ENCODE results near the gene GPC6.

DNA sequence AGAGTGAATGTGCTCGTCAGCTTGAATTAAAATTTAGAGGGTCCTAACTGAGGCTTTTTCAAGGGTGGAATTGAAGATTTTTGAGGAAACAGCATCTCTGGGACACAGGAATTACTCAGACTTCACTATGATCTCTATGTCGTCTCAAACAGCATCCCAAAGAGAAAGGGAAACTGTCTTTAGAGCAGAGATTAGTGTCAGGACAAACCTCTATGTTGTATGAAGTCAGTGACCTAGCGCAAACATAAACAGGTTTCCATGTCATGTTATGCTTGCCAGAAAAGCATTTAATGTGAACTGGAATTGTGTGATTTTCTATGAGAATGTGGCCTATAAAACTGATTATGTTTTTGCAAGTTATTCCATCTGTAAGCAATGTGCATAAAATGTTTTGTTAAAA is 573.7 kb downstream of the GPC6 start:
- TF ChIP-seq, protein P1, sequence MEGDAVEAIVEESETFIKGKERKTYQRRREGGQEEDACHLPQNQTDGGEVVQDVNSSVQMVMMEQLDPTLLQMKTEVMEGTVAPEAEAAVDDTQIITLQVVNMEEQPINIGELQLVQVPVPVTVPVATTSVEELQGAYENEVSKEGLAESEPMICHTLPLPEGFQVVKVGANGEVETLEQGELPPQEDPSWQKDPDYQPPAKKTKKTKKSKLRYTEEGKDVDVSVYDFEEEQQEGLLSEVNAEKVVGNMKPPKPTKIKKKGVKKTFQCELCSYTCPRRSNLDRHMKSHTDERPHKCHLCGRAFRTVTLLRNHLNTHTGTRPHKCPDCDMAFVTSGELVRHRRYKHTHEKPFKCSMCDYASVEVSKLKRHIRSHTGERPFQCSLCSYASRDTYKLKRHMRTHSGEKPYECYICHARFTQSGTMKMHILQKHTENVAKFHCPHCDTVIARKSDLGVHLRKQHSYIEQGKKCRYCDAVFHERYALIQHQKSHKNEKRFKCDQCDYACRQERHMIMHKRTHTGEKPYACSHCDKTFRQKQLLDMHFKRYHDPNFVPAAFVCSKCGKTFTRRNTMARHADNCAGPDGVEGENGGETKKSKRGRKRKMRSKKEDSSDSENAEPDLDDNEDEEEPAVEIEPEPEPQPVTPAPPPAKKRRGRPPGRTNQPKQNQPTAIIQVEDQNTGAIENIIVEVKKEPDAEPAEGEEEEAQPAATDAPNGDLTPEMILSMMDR (IDR thresholded peaks at IDR 0.05; ENCODE audit: extremely low read depth in 1 of 2, insufficient read depth in 1 of 2, low read depth in 1 of 2, low read length in 2 of 2), result no peak
- no peak for TF ChIP-seq MYC (IDR thresholded peaks at IDR 0.05; ENCODE audit: low read depth, low read length)
- no peak for TF ChIP-seq POLR2AphosphoS5 (IDR thresholded peaks at IDR 0.05; ENCODE audit: insufficient read depth, low read depth, low read length)
- TF ChIP-seq, protein P2, sequence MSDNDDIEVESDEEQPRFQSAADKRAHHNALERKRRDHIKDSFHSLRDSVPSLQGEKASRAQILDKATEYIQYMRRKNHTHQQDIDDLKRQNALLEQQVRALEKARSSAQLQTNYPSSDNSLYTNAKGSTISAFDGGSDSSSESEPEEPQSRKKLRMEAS (IDR thresholded peaks at IDR 0.05; ENCODE audit: insufficient read depth, insufficient read length), result no peak
- no peak for TF ChIP-seq POLR2A (IDR thresholded peaks at IDR 0.05; ENCODE audit: low read depth, low read length)
- no peak for TF ChIP-seq GATA2 (IDR thresholded peaks at IDR 0.05; ENCODE audit: insufficient read depth, insufficient read length, low read depth, low read length)

Measured in endothelial cell of umbilical vein (primary cell).